ENCODE data around the gene ZMYND10.

DNA sequence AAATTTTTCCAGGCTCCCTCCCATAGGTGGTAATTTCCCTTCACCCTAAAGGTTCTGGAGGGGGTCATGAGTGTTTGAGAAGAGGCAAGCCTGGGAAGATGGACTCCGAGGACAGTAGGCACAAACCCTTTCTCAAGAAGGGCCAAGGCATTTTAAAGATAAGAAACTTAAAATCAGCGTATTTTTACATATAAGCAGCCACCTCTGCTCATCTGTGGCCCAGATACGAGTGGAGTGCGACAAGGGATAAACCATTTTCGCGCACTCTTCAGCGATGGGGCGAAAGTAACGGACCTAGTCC is 5.4 kb downstream of the ZMYND10 start:
- TF ChIP-seq, protein P1, sequence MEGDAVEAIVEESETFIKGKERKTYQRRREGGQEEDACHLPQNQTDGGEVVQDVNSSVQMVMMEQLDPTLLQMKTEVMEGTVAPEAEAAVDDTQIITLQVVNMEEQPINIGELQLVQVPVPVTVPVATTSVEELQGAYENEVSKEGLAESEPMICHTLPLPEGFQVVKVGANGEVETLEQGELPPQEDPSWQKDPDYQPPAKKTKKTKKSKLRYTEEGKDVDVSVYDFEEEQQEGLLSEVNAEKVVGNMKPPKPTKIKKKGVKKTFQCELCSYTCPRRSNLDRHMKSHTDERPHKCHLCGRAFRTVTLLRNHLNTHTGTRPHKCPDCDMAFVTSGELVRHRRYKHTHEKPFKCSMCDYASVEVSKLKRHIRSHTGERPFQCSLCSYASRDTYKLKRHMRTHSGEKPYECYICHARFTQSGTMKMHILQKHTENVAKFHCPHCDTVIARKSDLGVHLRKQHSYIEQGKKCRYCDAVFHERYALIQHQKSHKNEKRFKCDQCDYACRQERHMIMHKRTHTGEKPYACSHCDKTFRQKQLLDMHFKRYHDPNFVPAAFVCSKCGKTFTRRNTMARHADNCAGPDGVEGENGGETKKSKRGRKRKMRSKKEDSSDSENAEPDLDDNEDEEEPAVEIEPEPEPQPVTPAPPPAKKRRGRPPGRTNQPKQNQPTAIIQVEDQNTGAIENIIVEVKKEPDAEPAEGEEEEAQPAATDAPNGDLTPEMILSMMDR (IDR thresholded peaks at IDR 0.05; ENCODE audit: low read depth, low read length, poor library complexity, severe bottlenecking) = no peak
- TF ChIP-seq EZH2phosphoT487 (IDR thresholded peaks at IDR 0.05; ENCODE audit: borderline replicate concordance, low read length) = no peak
